IPS-20b (cell line): ENCODE measurements around the gene INPP5D.

Experiments used
- H3K27ac ChIP-seq: one replicate; pipeline ENCODE4 v1.5.1; 2013; ENCODE audit warnings: low read length
- H3K27me3 ChIP-seq: 2 replicates; pipeline ENCODE4 v1.6.1; 2013; ENCODE audit warnings: mild to moderate bottlenecking, low read length, inconsistent platforms; ENCODE audit not compliant: insufficient read depth
- H3K36me3 ChIP-seq: 2 replicates; pipeline ENCODE4 v1.6.1; 2013; ENCODE audit warnings: low read depth, mild to moderate bottlenecking, inconsistent platforms, low read length, moderate library complexity; ENCODE audit not compliant: insufficient read depth
- H3K4me1 ChIP-seq: 2 replicates; pipeline ENCODE4 v1.6.1; 2013; ENCODE audit warnings: mild to moderate bottlenecking, control low read depth, inconsistent platforms, low read length, moderate library complexity; ENCODE audit not compliant: insufficient read depth
- H3K4me3 ChIP-seq: 2 replicates; pipeline ENCODE4 v1.5.1; 2013; ENCODE audit warnings: mild to moderate bottlenecking, low read length, inconsistent platforms
- H3K9ac ChIP-seq: 2 replicates; pipeline ENCODE4 v1.6.1; 2013; ENCODE audit warnings: low read depth, mild to moderate bottlenecking, inconsistent platforms, low read length, moderate library complexity
- H3K9me3 ChIP-seq: 2 replicates; pipeline ENCODE4 v1.6.1; 2013; ENCODE audit warnings: mild to moderate bottlenecking, low read depth, low read length, inconsistent platforms; ENCODE audit not compliant: insufficient read depth

Gene INPP5D

GRCh38 chr2:233247744-233248143 lies 187.6 kb downstream of the INPP5D start:
- Histone ChIP-seq H3K27me3 (no peaks in the 10 kb centered on the region), H3K9me3 (no peaks in the 10 kb centered on the region; the same call in 1 of the 2 replicates), H3K36me3 (no peaks in the 10 kb centered on the region), H3K4me1 (peaks cover 2% of the 10 kb centered on the region; the same call in 1 of the 2 replicates), H3K9ac (no peak overlapping the region), H3K27ac (no peak overlapping the region), H3K4me3 (no peak overlapping the region)

- Histone ChIP-seq H3K36me3 (peaks cover 6% of the 10 kb centered on the region; the same call in 1 of the 2 replicates), H3K4me1 (peaks cover 6% of the 10 kb centered on the region), H3K27me3 (no peaks in the 10 kb centered on the region), H3K9me3 (no peaks in the 10 kb centered on the region; the same call in 1 of the 2 replicates), H3K27ac (no peak overlapping the region), H3K4me3 (no peak overlapping the region), H3K9ac (no peak overlapping the region)
Observed at GRCh38 chr2:233248999-233249398, 188.9 kb downstream of the INPP5D start.

- Histone ChIP-seq H3K4me1 (peaks cover 6% of the 10 kb centered on the region), H3K9ac (no peak overlapping the region), H3K27me3 (no peaks in the 10 kb centered on the region), H3K9me3 (no peaks in the 10 kb centered on the region; the same call in 1 of the 2 replicates), H3K27ac (no peak overlapping the region), H3K4me3 (no peak overlapping the region), H3K36me3 (peaks cover 18% of the 10 kb centered on the region)
Observed at GRCh38 chr2:233250568-233250967, 190.4 kb downstream of the INPP5D start.

- Histone ChIP-seq H3K4me1 (peaks cover 6% of the 10 kb centered on the region), H3K27me3 (no peaks in the 10 kb centered on the region), H3K9ac (no peak overlapping the region), H3K4me3 (no peak overlapping the region), H3K27ac (no peak overlapping the region), H3K9me3 (no peaks in the 10 kb centered on the region; the same call in 1 of the 2 replicates), H3K36me3 (peaks cover 22% of the 10 kb centered on the region)
Observed at GRCh38 chr2:233250985-233251305, 190.8 kb downstream of the INPP5D start.

GRCh38 chr2:233251306-233252116 lies 191.4 kb downstream of the INPP5D start, which contains the start of gene ATG16L1:
Gene ATG16L1, plus strand, starts transcription at chr2:233251673. Its CDS starts 155 bp downstream, at chr2:233251828.
- H3K9ac ChIP-seq = peak within 1 kb of the TSS; percentile 96
- H3K9me3 ChIP-seq = no peaks in the 10 kb centered on the region; the same call in 1 of the 2 replicates
- H3K4me3 ChIP-seq = peak within 1 kb of the TSS; percentile 100
- H3K36me3 ChIP-seq = peaks cover 28% of the 10 kb centered on the region
- H3K4me1 ChIP-seq = peaks cover 6% of the 10 kb centered on the region
- H3K27ac ChIP-seq = no peak within 1 kb of the TSS
- H3K27me3 ChIP-seq = no peaks in the 10 kb centered on the region

- no peaks in the 10 kb centered on the region for H3K27me3 ChIP-seq
- peaks cover 33% of the 10 kb centered on the region for H3K36me3 ChIP-seq
- H3K9me3 ChIP-seq = no peaks in the 10 kb centered on the region; the same call in 1 of the 2 replicates
- peak overlapping the region; percentile 96 for H3K9ac ChIP-seq
- H3K4me1 ChIP-seq = peaks cover 6% of the 10 kb centered on the region
- H3K4me3 ChIP-seq = peak overlapping the region; percentile 100
- no peak overlapping the region for H3K27ac ChIP-seq
Observed at GRCh38 chr2:233252227-233252626, 192.1 kb downstream of the INPP5D start.

GRCh38 chr2:233255151-233255550 lies 195.0 kb downstream of the INPP5D start:
- H3K9ac ChIP-seq = no peak overlapping the region
- peaks cover 6% of the 10 kb centered on the region for H3K4me1 ChIP-seq
- no peak overlapping the region for H3K27ac ChIP-seq
- H3K36me3 ChIP-seq = peaks cover 60% of the 10 kb centered on the region
- H3K4me3 ChIP-seq = no peak overlapping the region
- no peaks in the 10 kb centered on the region; the same call in 1 of the 2 replicates for H3K9me3 ChIP-seq
- no peaks in the 10 kb centered on the region for H3K27me3 ChIP-seq

GRCh38 chr2:233256048-233256447 lies 195.9 kb downstream of the INPP5D start:
- Histone ChIP-seq H3K36me3 (peaks cover 68% of the 10 kb centered on the region), H3K27me3 (no peaks in the 10 kb centered on the region), H3K4me1 (peaks cover 6% of the 10 kb centered on the region), H3K9ac (no peak overlapping the region), H3K27ac (no peak overlapping the region), H3K4me3 (no peak overlapping the region), H3K9me3 (no peaks in the 10 kb centered on the region)
